HG03175 (cell line): ENCODE results near the gene GPR21.

Experiments used
- ATAC-seq: cut with Tn5 transposase; IDR thresholded peaks from one replicate; pipeline ENCODE4 v1.9.1; 2021; ENCODE audit warnings: mild to moderate bottlenecking, moderate library complexity; ENCODE audit not compliant: unreplicated experiment

The GPR21 gene, protein sequence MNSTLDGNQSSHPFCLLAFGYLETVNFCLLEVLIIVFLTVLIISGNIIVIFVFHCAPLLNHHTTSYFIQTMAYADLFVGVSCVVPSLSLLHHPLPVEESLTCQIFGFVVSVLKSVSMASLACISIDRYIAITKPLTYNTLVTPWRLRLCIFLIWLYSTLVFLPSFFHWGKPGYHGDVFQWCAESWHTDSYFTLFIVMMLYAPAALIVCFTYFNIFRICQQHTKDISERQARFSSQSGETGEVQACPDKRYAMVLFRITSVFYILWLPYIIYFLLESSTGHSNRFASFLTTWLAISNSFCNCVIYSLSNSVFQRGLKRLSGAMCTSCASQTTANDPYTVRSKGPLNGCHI

GRCh38 chr9:123033352-123033751, at the start of gene GPR21:
TSS of gene GPR21 (plus strand) at chr9:123033667. CDS start at chr9:123034567, 900 bp downstream.
- no peak for ATAC-seq

DNA sequence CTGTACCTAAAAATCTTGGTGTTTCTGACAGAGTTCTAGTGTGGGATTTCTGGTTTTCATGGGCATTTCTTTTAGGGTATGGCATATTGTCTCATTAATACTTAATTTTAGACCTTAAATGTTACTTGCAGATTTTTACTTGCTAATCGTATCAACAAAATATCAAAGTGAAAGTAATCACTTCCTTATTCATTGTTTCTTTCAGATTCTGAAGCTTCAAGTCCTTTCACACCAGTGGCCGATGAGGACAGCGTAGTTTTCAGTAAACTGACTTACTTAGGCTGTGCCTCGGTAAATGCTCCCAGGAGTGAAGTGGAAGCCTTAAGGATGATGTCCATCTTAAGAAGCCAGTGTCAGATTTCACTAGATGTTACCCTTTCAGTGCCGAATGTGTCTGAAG, 47.5 kb upstream of the GPR21 start:
- no peak for ATAC-seq

DNA sequence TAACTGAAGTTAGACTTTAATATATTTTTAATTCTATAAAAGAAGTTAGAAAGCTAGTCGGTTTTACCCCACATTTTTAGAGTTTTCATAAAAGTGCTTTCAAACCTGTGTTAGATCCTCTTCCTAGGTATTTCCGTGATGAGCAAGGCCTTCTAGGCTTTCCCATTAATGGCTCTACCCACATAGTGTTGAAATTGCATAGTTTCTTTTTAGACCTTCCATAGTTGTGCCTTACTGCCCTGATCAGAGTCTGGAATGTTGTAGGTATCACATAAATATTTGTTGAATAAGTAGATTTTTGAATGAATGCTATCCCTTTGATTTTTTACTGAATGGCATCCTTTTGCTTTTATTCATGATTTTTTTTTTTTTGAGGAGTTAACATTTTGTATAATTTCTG, 45.3 kb upstream of the GPR21 start:
- ATAC-seq = no peak

- ATAC-seq = no peak
Measured at GRCh38 chr9:122988920-122989621, 44.4 kb upstream of the GPR21 start.

DNA sequence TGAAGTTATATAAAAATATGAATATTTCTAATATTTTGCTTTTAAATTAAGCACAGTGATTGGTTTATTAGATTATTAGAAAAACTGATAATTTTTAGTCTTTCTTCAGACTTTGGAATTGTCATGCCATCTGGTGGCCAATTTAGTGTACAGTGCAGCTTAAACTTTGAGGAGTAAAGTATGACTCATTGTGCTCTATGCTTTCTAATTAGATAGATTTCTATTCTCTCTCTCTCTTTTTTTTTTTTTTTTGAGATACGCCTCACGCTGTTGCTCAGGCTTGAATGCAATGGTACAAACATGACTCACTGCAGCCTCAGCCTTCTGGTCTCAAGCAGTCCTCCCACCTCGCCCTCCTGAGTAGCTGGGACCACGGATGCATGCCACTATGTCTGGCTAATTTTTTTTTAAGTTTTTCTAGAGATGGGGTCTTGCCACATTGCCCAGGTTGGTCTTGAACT, 42.1 kb upstream of the GPR21 start:
- ATAC-seq = no peak

GRCh38 chr9:122996586-122996985, 36.9 kb upstream of the GPR21 start:
- ATAC-seq = no peak

DNA sequence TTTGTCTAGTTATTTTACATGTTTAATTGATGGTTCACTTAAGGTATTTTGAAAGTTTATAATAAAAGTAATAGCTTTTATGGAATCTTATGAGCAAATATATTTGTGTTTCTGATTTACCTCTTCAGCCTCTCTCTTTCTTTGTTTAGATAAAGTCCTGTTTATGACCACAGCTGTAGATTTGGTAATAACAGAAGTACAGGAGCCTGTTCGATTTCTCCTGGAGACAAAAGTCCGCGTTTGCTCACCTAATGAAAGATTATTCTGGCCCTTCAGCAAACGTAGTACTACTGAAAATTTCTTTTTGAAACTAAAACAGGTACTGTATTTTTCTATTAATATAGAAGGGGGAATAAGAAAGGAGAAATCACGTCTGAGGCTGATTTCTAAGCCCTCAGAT, 35.0 kb upstream of the GPR21 start:
- ATAC-seq = no peak

DNA sequence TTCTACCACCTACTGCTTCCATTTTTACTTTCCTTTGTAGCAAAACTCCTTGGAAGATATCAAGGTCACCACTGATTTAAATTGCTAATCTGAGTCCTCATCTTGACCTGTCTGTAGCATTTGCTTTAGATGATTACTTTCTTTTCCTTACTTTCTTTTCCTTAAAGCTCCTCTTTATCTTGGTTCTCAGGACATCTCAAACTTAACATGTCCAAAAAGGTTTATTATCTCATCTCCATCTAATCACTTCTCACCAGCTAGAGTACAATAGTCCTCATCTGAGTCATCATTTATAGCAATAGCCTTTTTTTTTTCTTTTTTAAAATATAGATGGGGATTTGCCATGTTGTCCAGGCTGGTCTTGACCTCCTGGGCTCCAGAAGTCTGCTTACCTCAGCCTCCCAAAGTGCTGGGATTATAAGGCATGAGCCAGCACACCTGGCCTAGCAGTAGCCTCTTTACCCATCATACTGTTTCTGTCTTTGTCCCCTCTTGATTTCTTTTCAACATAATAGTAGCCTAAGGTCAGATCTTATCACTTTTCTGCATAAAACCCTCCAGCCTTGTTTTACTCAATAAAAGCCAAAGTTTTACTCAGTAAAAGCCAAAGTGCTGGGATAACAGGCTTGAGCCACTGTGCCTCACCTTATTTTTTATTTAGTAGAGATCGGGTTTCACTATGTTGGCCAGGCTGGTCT, 32.9 kb upstream of the GPR21 start:
- no peak for ATAC-seq

GRCh38 chr9:123002754-123003153, 30.7 kb upstream of the GPR21 start:
- no peak for ATAC-seq

DNA sequence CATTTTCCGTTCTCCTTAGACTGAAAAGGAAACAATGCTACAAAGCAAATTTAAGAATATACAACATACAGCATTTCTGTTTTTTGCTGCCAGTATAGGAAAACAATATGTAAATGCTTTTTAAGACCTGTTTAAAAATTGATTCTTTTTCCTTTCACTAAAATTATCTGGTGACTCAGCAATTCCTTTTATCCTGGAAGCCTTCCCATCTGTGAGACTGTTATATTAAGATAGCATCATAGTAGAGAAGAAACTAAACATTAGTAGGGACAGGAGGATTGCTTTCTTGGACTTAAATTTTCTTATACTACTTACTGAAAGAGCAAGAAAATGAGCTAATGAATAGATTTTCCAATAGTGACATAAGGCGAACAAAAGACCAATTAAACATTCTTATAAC, 30.0 kb upstream of the GPR21 start:
- no peak for ATAC-seq

- ATAC-seq = no peak
Measured at GRCh38 chr9:123005964-123006363, 27.5 kb upstream of the GPR21 start.

DNA sequence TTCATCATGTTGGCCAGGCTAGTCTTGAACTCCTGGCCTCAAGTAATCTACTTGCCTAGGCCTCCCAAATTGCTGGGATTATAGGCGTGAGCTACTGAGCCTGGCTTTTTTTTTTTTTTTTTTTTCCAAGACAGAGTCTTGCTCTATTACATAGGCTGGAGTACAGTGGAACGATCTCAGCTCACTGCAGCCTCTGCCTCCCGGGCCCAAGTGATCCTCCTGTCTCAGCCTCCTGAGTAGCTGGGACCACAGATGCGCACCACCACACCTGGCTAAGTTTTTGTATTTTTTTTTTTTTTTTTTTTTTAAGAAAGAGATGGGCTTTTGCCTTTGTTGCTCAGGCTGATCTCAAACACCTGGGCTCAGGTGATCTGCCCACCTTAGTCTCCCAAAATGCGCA, 26.2 kb upstream of the GPR21 start:
- ATAC-seq = no peak

DNA sequence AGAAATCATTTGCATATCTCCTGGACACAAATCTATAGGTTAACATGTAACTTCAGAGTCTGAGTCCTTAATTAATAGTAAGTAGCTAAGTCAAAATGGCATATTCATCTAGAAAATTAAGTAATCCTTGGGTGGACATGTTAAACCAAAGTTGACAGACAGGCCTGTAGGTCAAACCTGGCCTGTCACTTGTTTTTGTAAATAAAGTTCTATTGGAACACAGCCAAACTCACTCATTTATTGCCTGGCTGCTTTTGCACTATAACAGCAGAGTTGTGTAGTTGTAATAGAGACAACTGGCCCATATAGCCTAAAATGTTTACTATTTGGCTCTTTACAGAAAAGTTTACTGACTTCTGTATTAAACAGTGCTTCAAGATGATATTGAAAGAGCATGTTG, 24.6 kb upstream of the GPR21 start:
- no peak for ATAC-seq

- ATAC-seq = no peak
Measured at GRCh38 chr9:123011380-123011779, 22.1 kb upstream of the GPR21 start.

DNA sequence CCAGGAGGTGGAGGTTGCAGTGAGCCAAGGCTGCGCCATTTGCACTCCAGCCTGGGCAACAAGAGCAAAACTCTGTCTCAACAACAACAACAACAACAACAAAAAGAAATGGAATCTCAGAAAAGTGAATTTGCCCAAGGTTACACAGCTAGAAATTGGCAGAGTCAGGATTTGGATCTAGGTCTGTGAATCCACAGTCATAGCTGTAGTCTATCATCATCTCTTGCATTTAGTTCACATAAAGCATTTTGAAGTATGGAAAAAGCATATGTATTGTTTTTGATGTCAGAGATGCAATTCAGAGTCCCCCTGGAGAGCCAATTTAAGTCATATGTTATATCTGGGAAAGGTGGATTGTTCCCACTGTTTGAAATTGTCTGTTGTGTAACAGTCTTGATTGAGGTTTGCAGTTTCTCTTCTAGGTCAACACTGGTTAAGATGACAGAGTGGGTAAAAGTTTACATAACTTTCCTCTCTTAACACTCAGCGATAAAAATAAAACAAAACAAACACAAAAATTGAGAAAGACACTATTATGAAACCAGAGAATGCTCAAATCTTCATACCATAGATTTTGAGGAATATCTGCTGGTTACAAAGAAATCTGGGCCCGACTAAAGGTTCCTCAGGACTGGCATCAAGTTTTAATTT, 21.5 kb upstream of the GPR21 start:
- no peak for ATAC-seq

GRCh38 chr9:123016631-123017030, 16.8 kb upstream of the GPR21 start:
- no peak for ATAC-seq

DNA sequence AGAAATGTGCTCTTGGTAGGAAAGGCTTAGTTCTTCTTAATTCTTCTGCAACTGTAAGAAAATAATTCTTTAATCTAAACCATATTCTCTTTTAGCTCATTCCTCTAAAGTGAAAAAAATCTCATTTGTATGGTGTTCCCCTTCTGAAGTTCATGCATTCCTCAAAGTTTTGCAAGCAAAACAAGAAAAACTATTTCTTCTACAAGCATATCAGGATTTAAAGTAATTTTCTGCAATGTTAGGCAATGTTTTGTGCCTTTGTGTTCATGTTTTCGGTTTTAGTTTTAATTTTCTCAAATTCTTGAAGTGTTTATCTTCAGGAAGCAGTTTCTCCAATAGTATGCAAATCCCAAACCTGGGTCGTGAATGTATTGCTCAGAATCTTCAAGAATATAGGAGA, 12.7 kb upstream of the GPR21 start:
- ATAC-seq = no peak

DNA sequence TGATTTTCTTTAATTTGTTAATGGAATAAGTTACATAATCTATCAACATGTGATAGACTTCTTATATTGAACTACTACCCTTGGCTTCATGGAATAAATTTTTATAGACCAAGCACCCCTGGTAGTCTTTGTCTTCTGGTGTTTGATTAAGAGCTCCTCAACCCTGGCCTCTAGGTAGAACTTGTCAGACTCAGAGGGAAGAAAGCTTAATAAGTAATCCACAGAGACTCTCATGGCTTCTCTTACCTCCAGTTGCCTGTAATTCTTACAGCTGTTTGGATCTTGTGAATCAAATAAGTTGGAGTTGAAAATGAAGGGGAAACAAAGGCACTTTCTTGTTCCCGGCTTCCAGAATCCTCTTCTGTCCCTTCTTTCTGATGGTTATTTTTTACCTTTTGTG, 7.0 kb upstream of the GPR21 start:
- no peak for ATAC-seq

GRCh38 chr9:123027517-123027916, 6.0 kb upstream of the GPR21 start:
- ATAC-seq = no peak

DNA sequence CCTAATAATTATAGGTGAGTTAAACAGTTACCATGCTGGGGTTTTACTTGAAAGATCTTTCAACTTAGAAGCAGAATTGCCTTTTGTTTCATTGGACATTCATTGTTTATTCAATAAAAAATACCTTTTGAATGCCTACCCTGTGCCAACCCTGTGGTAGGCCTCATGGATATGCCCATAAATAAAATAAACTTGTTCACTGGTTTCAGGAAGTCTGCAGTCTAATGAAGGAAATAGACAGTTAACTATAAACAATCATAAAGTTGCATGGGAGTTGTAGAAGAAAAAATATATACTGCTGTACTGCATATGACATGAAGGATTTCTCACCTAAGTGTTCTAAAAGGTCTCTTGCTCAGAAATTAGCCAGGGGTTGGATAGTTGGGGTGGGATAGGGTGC, 5.3 kb upstream of the GPR21 start:
- ATAC-seq = no peak

- no peak for ATAC-seq
Measured at GRCh38 chr9:123028973-123029372, 4.5 kb upstream of the GPR21 start.
